A204.1 (cell line): ENCODE data around the gene OR2T10.
"Not testable (repeated sequence)": the region's sequence is repeated elsewhere in the genome, so short reads cannot be mapped to it uniquely, and the experiment has no call there.

Source experiments
- FAIRE-seq: peaks from 2 replicates; lab custom pipeline; 2012; peaks lifted over from hg19 to GRCh38; lab: Jason Lieb, UNC

Gene OR2T10

GRCh38 chr1:248593226-248593625 is 4.3 kb downstream of the OR2T10 start:
- no peak for FAIRE-seq

GRCh38 chr1:248592655-248593054 is 4.8 kb downstream of the OR2T10 start:
- FAIRE-seq = no peak

GRCh38 chr1:248590055-248590454 is 7.4 kb downstream of the OR2T10 start:
- no peak for FAIRE-seq

GRCh38 chr1:248589334-248589733 is 8.2 kb downstream of the OR2T10 start:
- no peak for FAIRE-seq

- FAIRE-seq = no peak
Observed at GRCh38 chr1:248585266-248585665, 12.2 kb downstream of the OR2T10 start.

- FAIRE-seq = no peak
Observed at GRCh38 chr1:248576260-248576980, 21.1 kb downstream of the OR2T10 start.

- not testable (repeated sequence) for FAIRE-seq
Observed at GRCh38 chr1:248574657-248575056, 22.8 kb downstream of the OR2T10 start, which contains the start of gene OR2T34. TSS of gene OR2T34 (minus strand) at chr1:248574757. CDS start at chr1:248574757, 0 bp downstream.

GRCh38 chr1:248573856-248574255 is 23.6 kb downstream of the OR2T10 start:
- FAIRE-seq = not testable (repeated sequence)

GRCh38 chr1:248572049-248572448 is 25.5 kb downstream of the OR2T10 start:
- not testable (repeated sequence) for FAIRE-seq

- FAIRE-seq = not testable (repeated sequence)
Observed at GRCh38 chr1:248570811-248571210, 26.7 kb downstream of the OR2T10 start.

- not testable (repeated sequence) for FAIRE-seq
Observed at GRCh38 chr1:248569049-248569448, 28.5 kb downstream of the OR2T10 start.

- FAIRE-seq = not testable (repeated sequence)
Observed at GRCh38 chr1:248565530-248566373, 31.7 kb downstream of the OR2T10 start.

GRCh38 chr1:248562672-248563071 is 34.8 kb downstream of the OR2T10 start, which contains the start of gene OR2T29:
TSS of gene OR2T29 (minus strand) at chr1:248562772. CDS start at chr1:248559491, 3,281 bp downstream.
- not testable (repeated sequence) for FAIRE-seq

- FAIRE-seq = not testable (repeated sequence)
Observed at GRCh38 chr1:248551027-248551426, 46.5 kb downstream of the OR2T10 start.

- not testable (repeated sequence) for FAIRE-seq
Observed at GRCh38 chr1:248547383-248547782, 50.1 kb downstream of the OR2T10 start.
